WERI-Rb-1 (cell line): ENCODE results near the gene MAGI2.

Experiments used
- DNase-seq: peaks from one replicate; pipeline ENCODE4 v3.0.0-alpha.2; 2020
- H3K27ac ChIP-seq: fragments of 250-450 bp; sonication (Bioruptor Pico); 2 replicates; pipeline ENCODE4 v1.5.1; 2020; ENCODE audit warnings: mild to moderate bottlenecking, moderate library complexity
- H3K27me3 ChIP-seq: fragments of 250-450 bp; sonication (Bioruptor Pico); 2 replicates; pipeline ENCODE4 v1.5.1; 2021; ENCODE audit warnings: mild to moderate bottlenecking, low read depth, moderate library complexity; ENCODE audit not compliant: insufficient read depth, severe bottlenecking
- H3K36me3 ChIP-seq: fragments of 250-450 bp; sonication (Bioruptor Pico); 2 replicates; pipeline ENCODE4 v1.5.1; 2020; ENCODE audit warnings: mild to moderate bottlenecking, moderate library complexity
- H3K4me3 ChIP-seq: 2 replicates; pipeline ENCODE4 v1.5.1; 2011; ENCODE audit warnings: low read depth, mild to moderate bottlenecking, control low read depth, low read length
- H3K9me3 ChIP-seq: fragments of 250-450 bp; sonication (Bioruptor Pico); 2 replicates; pipeline ENCODE4 v1.5.1; 2021; ENCODE audit warnings: mild to moderate bottlenecking, moderate library complexity; ENCODE audit not compliant: severe bottlenecking
- CTCF ChIP-seq: IDR thresholded peaks from 2 replicates; pipeline ENCODE4 v1.5.1; 2011; ENCODE audit warnings: low read depth, mild to moderate bottlenecking, control low read depth, inconsistent platforms, low read length

MAGI2 gene

GRCh38 chr7:78688376-78688775 is 765.1 kb downstream of the MAGI2 start:
- TF ChIP-seq CTCF, result no peak
- Histone ChIP-seq H3K27ac (no peak overlapping the region), H3K36me3 (no peaks in the 10 kb centered on the region), H3K9me3 (no peaks in the 10 kb centered on the region), H3K4me3 (no peak overlapping the region), H3K27me3 (no peaks in the 10 kb centered on the region)
- no peak for DNase-seq

GRCh38 chr7:78686189-78686588 is 767.3 kb downstream of the MAGI2 start:
- no peaks in the 10 kb centered on the region for H3K27me3 ChIP-seq
- no peaks in the 10 kb centered on the region for H3K9me3 ChIP-seq
- H3K36me3 ChIP-seq, result no peaks in the 10 kb centered on the region
- no peak overlapping the region for H3K27ac ChIP-seq
- no peak for TF ChIP-seq CTCF
- H3K4me3 ChIP-seq, result no peak overlapping the region
- no peak for DNase-seq

- Histone ChIP-seq H3K9me3 (no peaks in the 10 kb centered on the region), H3K4me3 (no peak overlapping the region), H3K27ac (no peak overlapping the region), H3K36me3 (no peaks in the 10 kb centered on the region), H3K27me3 (no peaks in the 10 kb centered on the region)
- TF ChIP-seq CTCF, result no peak
- no peak for DNase-seq
Observed at GRCh38 chr7:78684201-78684600, 769.3 kb downstream of the MAGI2 start.

- no peaks in the 10 kb centered on the region for H3K27me3 ChIP-seq
- H3K27ac ChIP-seq, result no peak overlapping the region
- no peaks in the 10 kb centered on the region for H3K9me3 ChIP-seq
- no peak for TF ChIP-seq CTCF
- no peak overlapping the region for H3K4me3 ChIP-seq
- no peaks in the 10 kb centered on the region for H3K36me3 ChIP-seq
- no peak for DNase-seq
Observed at GRCh38 chr7:78683566-78683965, 769.9 kb downstream of the MAGI2 start.

GRCh38 chr7:78679112-78679876 is 774.2 kb downstream of the MAGI2 start:
- H3K27ac ChIP-seq, result no peak overlapping the region
- H3K36me3 ChIP-seq, result no peaks in the 10 kb centered on the region
- H3K9me3 ChIP-seq, result no peaks in the 10 kb centered on the region
- H3K27me3 ChIP-seq, result no peaks in the 10 kb centered on the region
- H3K4me3 ChIP-seq, result no peak overlapping the region
- TF ChIP-seq CTCF, result no peak
- no peak for DNase-seq

GRCh38 chr7:78677391-78677790 is 776.1 kb downstream of the MAGI2 start:
- Histone ChIP-seq H3K36me3 (no peaks in the 10 kb centered on the region), H3K9me3 (no peaks in the 10 kb centered on the region), H3K4me3 (no peak overlapping the region), H3K27ac (no peak overlapping the region), H3K27me3 (no peaks in the 10 kb centered on the region)
- DNase-seq, result no peak
- no peak for TF ChIP-seq CTCF
